GM19452 (cell line): ENCODE results near the gene DDX39B.

Experiments
- ATAC-seq: cut with Tn5 transposase; IDR thresholded peaks from one replicate; pipeline ENCODE4 v1.9.1; 2021; ENCODE audit not compliant: unreplicated experiment

Gene DDX39B

DNA sequence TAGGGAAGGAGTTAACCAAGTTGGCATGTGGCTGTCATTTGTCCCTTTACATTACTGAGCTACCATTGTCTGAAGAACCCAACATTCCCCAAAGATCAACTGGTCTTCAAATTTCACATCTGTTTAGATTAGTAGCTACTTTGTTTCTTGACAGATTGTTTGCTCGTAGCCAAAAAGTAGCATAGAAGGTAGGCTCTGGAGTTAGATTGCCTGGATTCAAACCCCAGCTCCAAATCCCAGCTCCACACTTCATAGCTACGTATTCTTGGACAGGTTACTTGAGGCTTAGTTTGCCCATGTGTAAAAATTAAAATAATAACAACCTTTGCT, 6.7 kb upstream of the DDX39B start:
- ATAC-seq, result no peak

GRCh38 chr6:31547727-31548543, 6.1 kb upstream of the DDX39B start:
- ATAC-seq, result no peak

DNA sequence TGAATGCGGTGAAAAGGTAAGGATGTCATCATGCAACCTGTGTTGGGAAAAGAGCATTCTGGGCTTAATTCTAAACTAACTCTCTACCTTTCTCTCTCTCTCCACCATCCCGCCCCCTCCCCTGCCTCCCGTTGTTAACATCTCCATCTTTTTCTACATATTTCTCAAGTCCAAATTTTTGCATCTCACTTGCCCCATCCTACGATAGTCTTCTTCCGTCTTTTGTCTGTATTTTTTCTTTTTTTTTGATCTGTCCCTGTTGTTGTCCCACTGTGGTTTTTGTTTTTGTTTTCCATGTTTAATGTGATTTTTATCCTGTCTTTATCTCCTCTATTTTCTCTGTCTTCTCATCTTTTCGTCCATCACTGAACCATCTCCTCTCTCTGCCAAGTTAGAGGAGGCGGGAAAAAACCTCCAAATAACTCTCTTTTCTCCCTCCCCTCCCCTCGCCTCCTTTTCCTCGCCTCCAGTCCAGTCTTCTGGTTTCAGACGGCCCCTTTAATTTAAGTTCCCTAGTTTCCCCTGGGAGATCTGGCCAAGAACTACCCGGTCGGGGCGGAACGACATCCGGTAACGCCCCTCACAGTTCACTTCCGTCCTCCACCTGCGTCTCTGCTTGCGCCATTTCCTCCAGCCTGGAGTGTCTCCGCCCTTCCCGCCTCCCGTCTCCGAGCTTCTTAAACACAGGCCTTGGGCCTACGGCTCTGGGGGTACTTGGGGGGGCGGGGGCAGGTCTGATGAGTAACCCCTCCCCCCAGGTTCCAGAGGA, 5.3 kb upstream of the DDX39B start, which contains the start of gene NFKBIL1:
Gene NFKBIL1 (plus strand): TSS at position 651 of the 769 bp plus-strand sequence. CDS start 87 bp downstream, at position 738.
- ATAC-seq, result peak; percentile 50

GRCh38 chr6:31546339-31546957, 4.6 kb upstream of the DDX39B start, which contains the start of gene ATP6V1G2:
ATP6V1G2 (minus strand) TSS chr6:31546608; CDS start chr6:31546559, 49 bp downstream.
- ATAC-seq, result peak; percentile 49

- ATAC-seq, result no peak
Observed at GRCh38 chr6:31545291-31545690, 3.5 kb upstream of the DDX39B start.

DNA sequence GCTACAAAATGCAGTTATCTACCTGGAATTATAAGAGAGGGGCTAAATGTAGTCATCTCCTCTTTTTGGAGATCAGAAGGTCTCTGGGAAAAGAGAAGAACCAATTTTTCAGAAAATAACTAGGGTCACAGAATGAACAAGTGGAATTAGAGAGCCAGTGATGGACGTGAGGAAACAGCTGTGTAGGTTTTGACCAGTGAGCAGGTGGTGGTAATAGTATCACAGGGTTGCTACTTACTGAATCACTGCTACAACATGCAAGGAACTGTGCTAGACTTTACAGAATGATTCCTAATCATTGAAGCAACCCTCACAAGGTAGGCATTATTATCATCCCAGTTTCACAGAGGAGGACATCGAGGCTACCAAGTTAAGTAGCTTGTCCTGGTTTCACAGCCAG, 2.9 kb upstream of the DDX39B start:
- no peak for ATAC-seq

- no peak for ATAC-seq
Observed at GRCh38 chr6:31543639-31544038, 1.8 kb upstream of the DDX39B start.

GRCh38 chr6:31541059-31541657, 645 bp downstream of the DDX39B start:
- no peak for ATAC-seq

DNA sequence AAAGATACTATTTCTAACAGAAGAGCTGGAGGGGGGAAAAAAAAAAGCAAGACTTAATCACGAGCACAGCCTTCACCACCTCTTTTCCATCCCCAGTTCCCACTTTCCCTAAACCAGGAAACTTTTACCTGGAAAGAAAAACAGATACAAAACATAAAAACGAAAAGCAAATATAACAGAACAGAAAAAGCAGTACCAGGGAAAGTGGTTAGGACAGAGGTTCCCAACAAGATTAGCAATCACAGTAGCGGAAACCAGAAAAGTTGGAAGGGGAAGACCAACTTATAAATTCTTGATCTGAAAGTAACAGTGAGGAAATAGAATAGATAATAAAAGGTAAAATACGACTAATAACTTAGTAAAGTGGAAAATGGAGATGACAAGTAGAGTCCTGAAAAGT, 1.2 kb downstream of the DDX39B start:
- ATAC-seq, result no peak

DNA sequence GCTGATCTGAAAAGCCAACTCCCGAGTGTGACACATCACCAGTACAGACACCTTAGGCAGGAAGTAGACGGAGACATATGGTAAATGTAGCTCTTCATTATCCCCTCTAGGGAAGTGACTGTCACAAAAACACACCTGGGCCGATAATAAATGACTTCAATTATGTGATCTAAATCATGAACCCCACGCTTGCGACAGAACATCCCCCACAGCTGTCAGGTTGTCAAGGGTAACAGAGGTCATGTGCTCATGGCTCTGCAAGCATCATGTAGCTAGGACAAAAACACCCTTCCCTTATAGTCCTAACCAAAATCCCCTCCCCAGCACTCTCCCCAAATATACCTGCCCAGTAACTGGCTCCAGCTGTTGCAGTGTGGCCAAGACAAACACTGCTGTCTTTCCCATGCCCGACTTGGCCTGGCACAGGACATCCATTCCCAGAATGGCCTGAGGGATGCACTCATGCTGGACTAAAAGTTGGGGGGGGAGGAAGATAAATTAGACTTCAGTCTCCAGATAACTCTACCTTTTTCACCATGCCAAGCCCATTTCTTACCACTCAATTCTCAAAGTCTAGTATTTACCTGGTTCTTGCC, 2.9 kb downstream of the DDX39B start:
- ATAC-seq, result no peak

DNA sequence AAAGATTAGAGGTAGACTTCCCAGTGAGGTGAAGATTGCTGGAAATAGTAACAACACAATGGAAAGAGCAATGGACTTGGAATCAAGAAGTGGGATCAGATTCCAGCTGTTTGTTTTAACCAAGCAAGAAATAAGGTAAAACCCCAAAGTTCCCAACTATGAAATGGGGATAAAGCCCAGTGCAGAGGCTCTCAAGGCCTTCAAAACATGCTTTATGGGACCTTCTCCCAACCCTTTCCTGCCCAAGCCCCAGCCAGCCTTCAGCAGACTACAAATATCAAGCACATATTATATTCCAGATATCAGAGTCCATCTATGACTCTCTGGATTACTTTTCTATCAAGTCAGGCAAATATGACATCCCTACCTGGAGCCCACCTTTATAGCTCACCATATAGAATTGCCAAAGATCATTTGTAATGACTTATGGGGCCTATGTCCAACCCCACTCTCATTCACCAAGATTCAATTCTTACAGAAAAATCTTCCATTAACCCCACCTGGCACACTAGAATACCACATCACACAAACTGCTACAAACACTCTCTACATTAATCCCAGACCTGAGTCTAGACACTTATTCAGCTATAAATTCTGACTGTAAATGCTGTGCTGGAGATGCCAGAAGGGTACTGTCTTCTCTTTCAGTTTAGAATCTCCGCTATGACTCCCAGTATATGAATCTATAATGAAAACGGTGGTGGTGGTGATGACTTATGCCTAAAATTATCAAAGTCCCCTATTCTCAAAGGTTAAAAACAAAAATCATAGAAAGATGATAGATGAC, 6.1 kb downstream of the DDX39B start:
- no peak for ATAC-seq

GRCh38 chr6:31534521-31535040, 7.2 kb downstream of the DDX39B start:
- no peak for ATAC-seq

GRCh38 chr6:31534011-31534410, 7.8 kb downstream of the DDX39B start:
- ATAC-seq, result no peak

- ATAC-seq, result no peak
Observed at GRCh38 chr6:31533455-31533841, 8.4 kb downstream of the DDX39B start.

GRCh38 chr6:31532644-31533454, 9.0 kb downstream of the DDX39B start:
- ATAC-seq, result no peak

DNA sequence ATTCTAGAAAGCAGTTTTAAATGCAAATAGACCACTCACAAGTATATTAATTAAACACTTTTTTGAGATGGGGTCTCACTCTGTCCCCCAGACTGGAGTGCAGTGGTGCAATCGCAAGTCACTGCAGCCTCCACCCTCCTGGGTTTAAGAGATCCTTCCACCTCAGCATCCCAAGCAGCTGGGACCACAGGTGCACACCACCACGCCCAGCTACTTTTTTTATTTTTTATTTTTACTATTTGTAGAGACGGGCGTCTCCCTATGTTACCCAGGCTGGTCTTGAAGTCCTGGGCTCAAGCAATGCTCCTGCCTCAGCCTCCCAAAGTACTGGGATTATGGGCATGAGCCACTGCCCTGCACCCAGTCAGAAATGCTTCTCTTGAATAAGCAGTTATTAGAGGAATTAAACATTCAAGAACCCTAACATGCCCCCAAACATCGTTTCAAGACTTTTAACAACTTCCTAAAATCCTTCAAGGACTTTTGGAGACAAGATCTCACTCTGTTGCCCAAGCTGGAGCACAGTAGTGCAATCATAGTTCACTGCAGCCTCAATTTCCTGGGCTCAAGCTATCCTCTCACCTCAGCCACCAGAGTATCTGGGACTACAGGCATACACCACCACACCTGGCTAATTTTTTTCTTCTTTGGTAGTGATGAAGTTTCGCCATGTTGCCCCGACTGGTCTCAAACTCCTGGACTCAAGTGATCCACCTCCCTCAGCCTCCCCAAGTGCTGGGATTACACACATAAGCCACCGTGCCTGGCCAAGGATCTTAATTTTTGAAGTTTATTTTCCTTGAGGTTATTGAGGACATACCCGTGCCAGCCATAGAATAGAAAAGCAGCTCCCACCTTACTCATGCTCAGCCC, 9.8 kb downstream of the DDX39B start:
- no peak for ATAC-seq

DNA sequence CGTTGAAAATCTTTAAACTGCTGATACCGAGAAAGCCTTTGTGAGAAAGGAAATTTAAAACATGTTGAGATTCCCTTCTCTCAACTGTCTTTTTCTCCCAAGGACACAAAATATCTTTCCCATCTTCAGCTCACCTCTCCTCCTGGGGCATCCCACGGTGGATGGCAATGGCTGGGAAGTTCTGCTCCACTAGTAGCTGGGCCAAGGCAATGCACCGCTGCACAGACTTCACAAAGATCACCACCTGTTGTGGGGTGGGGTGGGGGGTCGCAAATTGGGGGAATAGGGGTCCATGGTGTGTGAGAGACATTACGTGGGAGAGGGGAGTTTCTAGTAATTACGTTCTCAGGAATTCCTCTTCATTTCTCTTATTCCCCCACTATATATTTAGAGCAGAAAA, 10.6 kb downstream of the DDX39B start:
- no peak for ATAC-seq

GRCh38 chr6:31530659-31531058, 11.1 kb downstream of the DDX39B start:
- no peak for ATAC-seq
